H9 (cell line): ENCODE results near the gene FMNL3. TPM values are rescaled to one million over a fixed set of nuclear protein-coding genes. Genes with fewer than 3 reads are reported as not detected.

ENCODE experiments used
- DNase-seq: peaks from one replicate; pipeline ENCODE4 v3.0.0-alpha.2; 2017
- H2AFZ ChIP-seq: one replicate; pipeline ENCODE4 v1.6.1; 2013; ENCODE audit warnings: mild to moderate bottlenecking, low read length, control low read depth, moderate library complexity
- H2AK5ac ChIP-seq: 2 replicates; pipeline ENCODE4 v1.6.1; 2013; ENCODE audit warnings: low read length, control low read depth, mixed read lengths; ENCODE audit not compliant: insufficient read length
- H2BK120ac ChIP-seq: one replicate; pipeline ENCODE4 v1.6.1; 2013; ENCODE audit warnings: low read depth, mild to moderate bottlenecking, low read length, control low read depth, inconsistent platforms; ENCODE audit not compliant: poor library complexity, severe bottlenecking
- H2BK12ac ChIP-seq: 2 replicates; pipeline ENCODE4 v1.6.1; 2013; ENCODE audit warnings: low read length, control low read depth, mixed read lengths, low read depth; ENCODE audit not compliant: insufficient read length
- H2BK15ac ChIP-seq: 2 replicates; pipeline ENCODE4 v1.6.1; 2013; ENCODE audit warnings: low read depth, low read length, control low read depth
- H2BK20ac ChIP-seq: one replicate; pipeline ENCODE4 v1.6.1; 2013; ENCODE audit warnings: low read depth, mild to moderate bottlenecking, low read length, control low read depth, inconsistent platforms; ENCODE audit not compliant: poor library complexity, severe bottlenecking
- H2BK5ac ChIP-seq: 2 replicates; pipeline ENCODE4 v1.6.1; 2013; ENCODE audit warnings: low read length, control low read depth, mixed read lengths; ENCODE audit not compliant: insufficient read length
- H3K14ac ChIP-seq: 2 replicates; pipeline ENCODE4 v1.6.1; 2013; ENCODE audit warnings: low read length, control low read depth; ENCODE audit not compliant: insufficient read depth
- H3K18ac ChIP-seq: 2 replicates; pipeline ENCODE4 v1.6.1; 2013; ENCODE audit warnings: low read depth, mild to moderate bottlenecking, mixed read lengths, low read length, control low read depth; ENCODE audit not compliant: insufficient read length
- H3K23ac ChIP-seq: 2 replicates; pipeline ENCODE4 v1.6.1; 2013; ENCODE audit warnings: low read length, control low read depth, mixed read lengths, low read depth; ENCODE audit not compliant: insufficient read length
- H3K23me2 ChIP-seq: 2 replicates; pipeline ENCODE4 v1.6.1; 2013; ENCODE audit warnings: low read depth, mild to moderate bottlenecking, mixed read lengths, low read length, control low read depth; ENCODE audit not compliant: insufficient read length, poor library complexity, severe bottlenecking
- H3K27ac ChIP-seq: 2 replicates; pipeline ENCODE4 v1.5.1; 2013; ENCODE audit warnings: low read length, control low read depth, mixed read lengths, low read depth; ENCODE audit not compliant: insufficient read length
- H3K27me3 ChIP-seq: 2 replicates; pipeline ENCODE4 v1.6.1; 2013; ENCODE audit warnings: low read length, control low read depth, inconsistent platforms; ENCODE audit not compliant: insufficient read depth
- H3K4ac ChIP-seq: 2 replicates; pipeline ENCODE4 v1.6.1; 2013; ENCODE audit warnings: low read depth, mild to moderate bottlenecking, control low read depth, inconsistent platforms, low read length, moderate library complexity
- H3K4me1 ChIP-seq: 2 replicates; pipeline ENCODE4 v1.6.1; 2013; ENCODE audit warnings: low read length, control low read depth, inconsistent platforms; ENCODE audit not compliant: insufficient read depth
- H3K4me2 ChIP-seq: 2 replicates; pipeline ENCODE4 v1.6.1; 2013; ENCODE audit warnings: low read length, control low read depth, mixed read lengths; ENCODE audit not compliant: insufficient read length, insufficient read depth
- H3K56ac ChIP-seq: 2 replicates; pipeline ENCODE4 v1.6.1; 2013; ENCODE audit warnings: low read depth, mild to moderate bottlenecking, mixed read lengths, low read length, control low read depth; ENCODE audit not compliant: insufficient read length
- H3K79me1 ChIP-seq: 2 replicates; pipeline ENCODE4 v1.6.1; 2013; ENCODE audit warnings: low read depth, mild to moderate bottlenecking, moderate library complexity, low read length, control low read depth, inconsistent platforms; ENCODE audit not compliant: insufficient read depth, poor library complexity, severe bottlenecking
- H3K79me2 ChIP-seq: 2 replicates; pipeline ENCODE4 v1.6.1; 2013; ENCODE audit warnings: low read length, control low read depth, inconsistent platforms; ENCODE audit not compliant: insufficient read depth
- H3K9ac ChIP-seq: 2 replicates; pipeline ENCODE4 v1.6.1; 2013; ENCODE audit warnings: low read length, control low read depth, mixed read lengths; ENCODE audit not compliant: insufficient read length; ENCODE audit errors: extremely low read depth
- H3K9me3 ChIP-seq: one replicate; pipeline ENCODE4 v1.6.1; 2013; ENCODE audit warnings: low read depth, low read length, inconsistent platforms; ENCODE audit not compliant: control insufficient read depth
- H3T11ph ChIP-seq: one replicate; pipeline ENCODE4 v1.6.1; 2013; ENCODE audit warnings: mild to moderate bottlenecking, low read length, control low read depth, inconsistent platforms
- H4K20me1 ChIP-seq: one replicate; pipeline ENCODE4 v1.6.1; 2013; ENCODE audit not compliant: control insufficient read depth, insufficient read length, insufficient read depth
- H4K5ac ChIP-seq: 2 replicates; pipeline ENCODE4 v1.6.1; 2013; ENCODE audit warnings: low read depth, mild to moderate bottlenecking, mixed read lengths, low read length, control low read depth; ENCODE audit not compliant: insufficient read length
- H4K8ac ChIP-seq: replicated peaks from 2 replicates; pipeline ENCODE4 v1.6.1; 2013; ENCODE audit warnings: low read length, control low read depth, mixed read lengths, low read depth; ENCODE audit not compliant: insufficient read length
- H4K91ac ChIP-seq: 2 replicates; pipeline ENCODE4 v1.6.1; 2013; ENCODE audit warnings: low read depth, mild to moderate bottlenecking, moderate library complexity, mixed read lengths, low read length, control low read depth; ENCODE audit not compliant: insufficient read length
- H3K27ac Mint-ChIP-seq, 3 experiments: 2 replicates in 2 of 3; 3 replicates in 1 of 3; pipeline ENCODE4 v1.8.0; 2020 to 2021; ENCODE audit warnings: mixed read lengths in 3 of 3, mild to moderate bottlenecking in 1 of 3, moderate library complexity in 1 of 3
- H3K27me3 Mint-ChIP-seq: 2 replicates; pipeline ENCODE4 v1.8.0; 2021; ENCODE audit warnings: low read depth, mild to moderate bottlenecking, moderate library complexity, mixed read lengths
- H3K36me3 Mint-ChIP-seq, 3 experiments: 2 replicates in 2 of 3; 3 replicates in 1 of 3; pipeline ENCODE4 v1.8.0; 2020 to 2021; ENCODE audit warnings: low read depth in 3 of 3, mixed read lengths in 3 of 3; ENCODE audit not compliant: insufficient read depth in 1 of 3
- H3K4me1 Mint-ChIP-seq, 2 experiments: 2 replicates each; pipeline ENCODE4 v1.8.0; 2020; ENCODE audit warnings: mixed read lengths in 2 of 2
- H3K4me3 Mint-ChIP-seq, 2 experiments: 2 replicates in 1 of 2; 3 replicates in 1 of 2; pipeline ENCODE4 v1.8.0; 2020 to 2021; ENCODE audit warnings: mild to moderate bottlenecking in 2 of 2, mixed read lengths in 2 of 2, moderate library complexity in 1 of 2
- H3K9me3 Mint-ChIP-seq, 2 experiments: 2 replicates in 1 of 2; 3 replicates in 1 of 2; pipeline ENCODE4 v1.8.0; 2020; ENCODE audit warnings: mild to moderate bottlenecking in 2 of 2, mixed read lengths in 2 of 2, moderate library complexity in 1 of 2
- WGBS: extraction: QIAGEN DNeasy Blood & Tissue Kit; methylation state at CpG from one replicate; pipeline ENCODE4 v1.1.7; 2013; ENCODE audit warnings: missing lambda C conversion rate, low lambda C conversion rate, mixed read lengths; ENCODE audit not compliant: insufficient read length; ENCODE audit errors: extremely low coverage; 5-methylcytosine and 5-hydroxymethylcytosine counted together
- total RNA-seq: library from RNA; stranded (reverse); gene quantifications from 2 replicates; pipeline ENCODE4 v1.2.1, GENCODE V29; 2021
- TF ChIP-seq, protein P1 (sequence below): fragments of 200-600 bp; sonication (generic); conservative IDR thresholded peaks from 3 replicates; pipeline ENCODE4 v1.8.0; 2021; ENCODE audit warnings: antibody characterized with exemption, mild to moderate bottlenecking

Gene FMNL3
- total RNA-seq, 1 experiment from 2014 or later = 22.8 TPM

DNA sequence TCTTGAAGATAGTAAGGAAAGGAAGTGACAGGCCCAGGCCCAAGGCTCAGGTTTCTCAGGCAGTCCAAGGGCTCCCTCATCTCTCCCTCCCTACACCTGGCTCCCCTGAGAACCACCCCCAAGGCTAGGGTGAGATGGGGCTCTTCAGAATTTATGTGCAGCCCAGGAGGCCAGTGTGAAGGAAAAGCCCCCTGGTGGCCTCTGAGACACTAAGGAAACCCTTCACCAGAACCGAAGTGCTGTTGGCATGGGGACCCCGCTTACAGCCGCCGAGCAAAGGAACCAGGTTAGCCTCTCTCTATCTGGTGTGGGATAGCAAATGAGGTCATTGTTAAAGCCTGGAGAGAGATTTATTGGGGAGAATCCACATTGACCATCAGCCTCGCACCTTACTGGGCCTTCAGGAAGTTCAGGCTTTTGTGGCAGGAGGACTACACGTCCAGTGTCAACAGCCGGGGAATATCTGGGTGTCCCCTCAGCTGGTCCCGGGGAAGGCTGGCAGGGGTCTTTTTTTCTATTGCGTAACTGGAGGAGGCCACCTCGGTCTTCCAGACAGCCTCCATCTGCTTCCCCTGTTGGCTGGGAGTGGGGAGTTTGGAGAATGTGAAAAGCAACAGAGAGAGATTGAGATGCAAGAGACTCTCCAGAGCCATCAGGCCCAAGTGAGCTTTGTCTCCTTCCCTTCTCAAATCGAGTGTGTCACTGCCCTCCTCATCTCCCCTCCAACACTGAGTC lies 119.9 kb downstream of the FMNL3 start:
- Histone ChIP-seq H4K5ac (no peak overlapping the region), H3K14ac (no peak overlapping the region), H3K27ac (no peak overlapping the region), H2BK120ac (no peak overlapping the region), H4K8ac (no peak overlapping the region), H3K4ac (no peak overlapping the region), H3T11ph (no peak overlapping the region), H3K9me3 (no peaks in the 10 kb centered on the region), H2AK5ac (no peak overlapping the region), H3K23ac (no peak overlapping the region), H3K4me1 (no peaks in the 10 kb centered on the region), H2BK5ac (no peak overlapping the region), H3K9ac (no peak overlapping the region), H4K91ac (no peak overlapping the region), H3K18ac (no peak overlapping the region), H2BK15ac (no peak overlapping the region), H3K79me1 (no peaks in the 10 kb centered on the region), H4K20me1 (no peaks in the 10 kb centered on the region), H2BK12ac (no peak overlapping the region), H3K79me2 (no peaks in the 10 kb centered on the region), H2BK20ac (no peak overlapping the region), H3K4me2 (no peak overlapping the region), H3K23me2 (no peaks in the 10 kb centered on the region), H2AFZ (no peak overlapping the region), H3K27me3 (no peaks in the 10 kb centered on the region), H3K56ac (no peak overlapping the region)
- H3K27me3 Mint-ChIP-seq = no peaks in the 10 kb centered on the region
- peak; percentile 33 for DNase-seq
- H3K4me1 Mint-ChIP-seq = peaks cover 3 to 4% of the 10 kb centered on the region in 2 experiments; a peak in 2 of 4 replicates
- peaks cover 6 to 15% (median 9%) of the 10 kb centered on the region in 3 experiments; a peak in 4 of 7 replicates for H3K36me3 Mint-ChIP-seq
- no CpG with 5 or more reads among the region's 11 CpGs for WGBS
- TF ChIP-seq, protein P1, sequence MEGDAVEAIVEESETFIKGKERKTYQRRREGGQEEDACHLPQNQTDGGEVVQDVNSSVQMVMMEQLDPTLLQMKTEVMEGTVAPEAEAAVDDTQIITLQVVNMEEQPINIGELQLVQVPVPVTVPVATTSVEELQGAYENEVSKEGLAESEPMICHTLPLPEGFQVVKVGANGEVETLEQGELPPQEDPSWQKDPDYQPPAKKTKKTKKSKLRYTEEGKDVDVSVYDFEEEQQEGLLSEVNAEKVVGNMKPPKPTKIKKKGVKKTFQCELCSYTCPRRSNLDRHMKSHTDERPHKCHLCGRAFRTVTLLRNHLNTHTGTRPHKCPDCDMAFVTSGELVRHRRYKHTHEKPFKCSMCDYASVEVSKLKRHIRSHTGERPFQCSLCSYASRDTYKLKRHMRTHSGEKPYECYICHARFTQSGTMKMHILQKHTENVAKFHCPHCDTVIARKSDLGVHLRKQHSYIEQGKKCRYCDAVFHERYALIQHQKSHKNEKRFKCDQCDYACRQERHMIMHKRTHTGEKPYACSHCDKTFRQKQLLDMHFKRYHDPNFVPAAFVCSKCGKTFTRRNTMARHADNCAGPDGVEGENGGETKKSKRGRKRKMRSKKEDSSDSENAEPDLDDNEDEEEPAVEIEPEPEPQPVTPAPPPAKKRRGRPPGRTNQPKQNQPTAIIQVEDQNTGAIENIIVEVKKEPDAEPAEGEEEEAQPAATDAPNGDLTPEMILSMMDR = peak; percentile 34; the same call in 1 of the 3 replicates
- H3K9me3 Mint-ChIP-seq = no peaks in the 10 kb centered on the region
- H3K27ac Mint-ChIP-seq = peak overlapping the region in 1 of 3 experiments; percentile 75; a peak in 3 of 7 replicates
- H3K4me3 Mint-ChIP-seq = no peak overlapping the region; a peak in 2 of 5 replicates

Other genes starting within 250 kb of the FMNL3 start
- 0.26 and 0.39 TPM in 2 replicates for gene KCNH3, start 168.4 kb downstream of the FMNL3 start, total RNA-seq
- gene MCRS1, start 139.3 kb downstream of the FMNL3 start, total RNA-seq = 98.7 and 103 TPM in 2 replicates
- 0.42 and 0.46 TPM in 2 replicates for gene FAM186B, start 101.8 kb downstream of the FMNL3 start, total RNA-seq
- 17.4 and 19.0 TPM in 2 replicates for gene PRPF40B, start 83.8 kb downstream of the FMNL3 start, total RNA-seq
- gene TMBIM6, start 34.2 kb upstream of the FMNL3 start, total RNA-seq = 362 and 373 TPM in 2 replicates
- gene NCKAP5L, start 121.0 kb upstream of the FMNL3 start, total RNA-seq = 27.7 and 28.9 TPM in 2 replicates
- gene BCDIN3D, start 135.7 kb upstream of the FMNL3 start, total RNA-seq = 3.3 and 3.5 TPM in 2 replicates
- 0.22 and 0.42 TPM in 2 replicates for gene FAIM2, start 196.5 kb upstream of the FMNL3 start, total RNA-seq
- gene AQP2, start 243.3 kb upstream of the FMNL3 start, total RNA-seq = not detected in 2 replicates